ENCODE data around the gene THSD8. TPM values are rescaled to one million over a fixed set of nuclear protein-coding genes. Genes with fewer than 3 reads are reported as not detected.
A peak's percentile ranks its signal among the peaks of the same experiment; 100 is the strongest.

The THSD8 gene
- total and polyA plus RNA-seq, 2 experiments from 2014 or later: 10.8 TPM; not detected in 1

DNA sequence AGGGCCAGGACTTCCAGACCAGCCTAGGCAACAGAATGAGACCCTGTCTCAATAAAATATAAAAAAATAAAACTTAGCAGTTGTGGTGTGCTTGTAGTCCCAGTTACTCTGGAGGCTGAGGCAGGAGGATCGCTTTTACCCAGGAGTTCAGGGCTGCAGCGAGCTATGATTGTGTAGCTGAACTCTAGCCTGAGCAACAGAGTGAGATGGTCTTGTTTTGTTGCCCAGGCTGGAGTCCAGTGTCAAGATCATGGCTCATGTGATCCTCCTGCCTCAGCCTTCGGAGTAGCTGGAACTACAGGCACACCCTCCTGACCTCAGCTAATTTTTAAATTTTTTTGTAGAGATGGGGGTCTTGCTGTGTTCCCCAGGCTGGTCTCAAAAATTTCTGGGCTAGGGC lies 14.9 kb upstream of the THSD8 start:
- no peaks in the 10 kb centered on the region for H3K9me3 ChIP-seq (ENCODE audit: low read depth)
- no peaks in the 10 kb centered on the region for H3K27me3 ChIP-seq (replicated peaks; ENCODE audit: insufficient read depth)
- H3K4me2 ChIP-seq (ENCODE audit: unreplicated experiment): no peak overlapping the region
- H4K20me1 ChIP-seq (ENCODE audit: insufficient read depth): no peaks in the 10 kb centered on the region
- H3F3A ChIP-seq (ENCODE audit: insufficient read depth): peaks cover 40% of the 10 kb centered on the region
- DNase-seq: no peak
- 64 to 82% methylated on average over 3 of the region's 3 CpGs for WGBS, 2 experiments (ENCODE audit: low coverage in 1 of 2, low lambda C conversion rate in 2 of 2, missing lambda C conversion rate in 2 of 2)
- H3K27ac ChIP-seq: no peak overlapping the region
- H3K4me3 ChIP-seq: no peak overlapping the region
- no peak overlapping the region for H2AFZ ChIP-seq
- H3K4me1 ChIP-seq (ENCODE audit: insufficient read depth): peaks cover 34% of the 10 kb centered on the region
- no peak overlapping the region for H3K9ac ChIP-seq
- TF ChIP-seq EZH2phosphoT487 (IDR thresholded peaks at IDR 0.05; ENCODE audit: insufficient read depth, low read depth) (no peak), EZH2 (IDR thresholded peaks at IDR 0.05; ENCODE audit: insufficient read depth, poor library complexity, severe bottlenecking) (no peak)
- in situ Hi-C loops (cut with MboI): no loop called here
- H3K9me2 ChIP-seq (ENCODE audit: insufficient read depth): no peaks in the 10 kb centered on the region
- no peaks in the 10 kb centered on the region for H3K36me3 ChIP-seq (ENCODE audit: low read depth)
- peaks cover 5% of the 10 kb centered on the region for H3K79me2 ChIP-seq (ENCODE audit: insufficient read depth)

DNA sequence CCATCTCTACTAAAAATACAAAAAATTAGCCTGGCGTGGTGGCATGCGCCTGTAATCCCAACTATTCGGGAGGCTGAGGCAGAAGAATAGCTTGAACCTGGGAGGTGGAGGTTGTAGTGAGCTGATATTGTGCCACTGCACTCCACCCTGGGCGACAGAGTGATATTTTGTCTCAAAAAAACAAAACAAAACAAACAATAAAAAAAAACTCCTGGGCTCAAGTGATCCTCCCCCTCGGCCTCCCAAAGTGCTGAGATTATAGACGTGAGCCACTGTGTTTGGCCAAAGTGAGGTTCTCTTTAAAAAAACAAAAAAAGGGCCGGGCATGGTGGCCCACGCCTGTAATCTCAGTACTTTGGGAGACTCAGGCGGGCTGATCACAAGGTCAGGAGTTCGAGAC lies 14.4 kb upstream of the THSD8 start:
- no peak for TF ChIP-seq EZH2 (IDR thresholded peaks at IDR 0.05; ENCODE audit: insufficient read depth, poor library complexity, severe bottlenecking)
- Histone ChIP-seq H4K20me1 (ENCODE audit: insufficient read depth) (no peaks in the 10 kb centered on the region), H3K79me2 (ENCODE audit: insufficient read depth) (peaks cover 10% of the 10 kb centered on the region), H2AFZ (no peak overlapping the region), H3K4me1 (ENCODE audit: insufficient read depth) (peaks cover 34% of the 10 kb centered on the region), H3F3A (ENCODE audit: insufficient read depth) (peaks cover 38% of the 10 kb centered on the region), H3K27me3 (replicated peaks; ENCODE audit: insufficient read depth) (no peaks in the 10 kb centered on the region), H3K9me3 (ENCODE audit: low read depth) (no peaks in the 10 kb centered on the region), H3K4me3 (no peak overlapping the region), H3K36me3 (ENCODE audit: low read depth) (no peaks in the 10 kb centered on the region), H3K4me2 (ENCODE audit: unreplicated experiment) (no peak overlapping the region), H3K27ac (peak overlapping the region; percentile 99), H3K9ac (no peak overlapping the region), H3K9me2 (ENCODE audit: insufficient read depth) (no peaks in the 10 kb centered on the region)
- in situ Hi-C loops (cut with MboI): no loop called here
- no peak for DNase-seq
- 67 to 73% methylated on average over 10 of the region's 10 CpGs for WGBS, 2 experiments (ENCODE audit: low coverage in 1 of 2, low lambda C conversion rate in 2 of 2, missing lambda C conversion rate in 2 of 2)

DNA sequence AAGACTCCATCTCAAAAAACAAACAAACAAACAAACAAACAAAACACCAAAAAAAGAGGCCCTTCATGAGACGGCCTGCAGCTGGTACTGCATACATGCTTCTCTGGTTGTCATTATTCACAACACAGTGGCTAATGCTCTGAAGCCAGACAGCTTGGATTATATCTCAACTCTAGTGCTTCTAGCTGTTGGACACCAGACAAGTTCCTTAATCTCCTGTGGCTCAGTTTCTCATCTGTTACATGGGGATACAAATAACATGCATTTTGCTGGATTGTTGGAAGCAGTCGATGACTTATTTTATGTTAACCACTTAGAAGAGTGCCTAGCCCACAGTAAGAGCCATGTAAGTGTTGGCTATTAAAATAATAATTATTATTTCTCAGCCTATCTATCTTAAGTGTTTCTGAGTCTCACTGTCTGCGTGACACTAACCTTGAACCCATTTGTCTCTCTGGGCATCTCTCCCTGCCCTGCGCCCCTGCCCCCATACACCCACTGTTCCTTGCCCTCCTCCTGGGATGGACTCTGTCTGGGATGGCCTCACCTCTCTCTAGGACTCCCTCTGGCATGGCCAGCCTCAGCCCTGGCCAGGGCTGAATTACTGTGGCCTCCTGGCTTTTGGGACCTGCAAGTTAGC lies 13.7 kb upstream of the THSD8 start:
- H3K9me2 ChIP-seq (ENCODE audit: insufficient read depth): no peaks in the 10 kb centered on the region
- H3K4me2 ChIP-seq (ENCODE audit: unreplicated experiment): peak overlapping the region; percentile 91
- no peaks in the 10 kb centered on the region for H3K27me3 ChIP-seq (replicated peaks; ENCODE audit: insufficient read depth)
- WGBS, 2 experiments (ENCODE audit: low coverage in 1 of 2, low lambda C conversion rate in 2 of 2, missing lambda C conversion rate in 2 of 2): 25 to 28% methylated on average over 4 of the region's 4 CpGs
- no peaks in the 10 kb centered on the region for H4K20me1 ChIP-seq (ENCODE audit: insufficient read depth)
- peak overlapping the region; percentile 99 for H3K27ac ChIP-seq
- H3K9ac ChIP-seq: peak overlapping the region; percentile 98
- H3K4me1 ChIP-seq (ENCODE audit: insufficient read depth): peaks cover 34% of the 10 kb centered on the region
- in situ Hi-C loops (cut with MboI): no loop called here
- H3K79me2 ChIP-seq (ENCODE audit: insufficient read depth): peaks cover 17% of the 10 kb centered on the region
- no peaks in the 10 kb centered on the region for H3K9me3 ChIP-seq (ENCODE audit: low read depth)
- H2AFZ ChIP-seq: peak overlapping the region; percentile 12
- TF ChIP-seq EZH2 (IDR thresholded peaks at IDR 0.05; ENCODE audit: insufficient read depth, poor library complexity, severe bottlenecking) (no peak), EZH2phosphoT487 (IDR thresholded peaks at IDR 0.05; ENCODE audit: insufficient read depth, low read depth) (no peak)
- H3K36me3 ChIP-seq (ENCODE audit: low read depth): no peaks in the 10 kb centered on the region
- peak overlapping the region; percentile 93 for H3K4me3 ChIP-seq
- DNase-seq: peak; percentile 38
- H3F3A ChIP-seq (ENCODE audit: insufficient read depth): peaks cover 43% of the 10 kb centered on the region

DNA sequence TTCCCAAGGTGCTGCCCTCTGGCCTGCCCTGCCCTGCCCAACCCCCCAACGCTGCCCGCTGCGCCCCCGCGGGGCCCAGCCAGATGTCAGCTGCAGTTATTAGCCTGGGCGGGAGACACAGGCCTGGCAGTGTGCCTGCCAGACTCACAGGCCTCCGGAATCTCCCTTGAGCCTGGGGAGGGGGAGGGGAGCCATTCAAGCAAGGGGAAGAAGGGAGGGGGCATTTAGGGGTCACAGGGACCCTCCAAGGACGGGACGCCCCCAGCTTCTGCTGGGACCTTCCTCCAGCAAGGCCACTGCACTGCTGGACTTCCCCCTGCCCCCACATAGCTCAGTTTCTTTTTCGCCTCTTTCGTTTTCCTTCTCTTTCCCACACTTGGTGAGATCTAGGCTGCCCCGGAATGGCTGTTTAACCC lies 13.2 kb upstream of the THSD8 start:
- Histone ChIP-seq H3K36me3 (ENCODE audit: low read depth) (no peaks in the 10 kb centered on the region), H3K9me2 (ENCODE audit: insufficient read depth) (no peaks in the 10 kb centered on the region), H3K4me3 (peak overlapping the region; percentile 93), H3F3A (ENCODE audit: insufficient read depth) (peaks cover 43% of the 10 kb centered on the region), H3K4me1 (ENCODE audit: insufficient read depth) (peaks cover 29% of the 10 kb centered on the region), H2AFZ (peak overlapping the region; percentile 12), H3K27ac (peak overlapping the region; percentile 99), H3K9me3 (ENCODE audit: low read depth) (no peaks in the 10 kb centered on the region), H4K20me1 (ENCODE audit: insufficient read depth) (no peaks in the 10 kb centered on the region), H3K9ac (peak overlapping the region; percentile 98), H3K27me3 (replicated peaks; ENCODE audit: insufficient read depth) (no peaks in the 10 kb centered on the region), H3K79me2 (ENCODE audit: insufficient read depth) (peaks cover 19% of the 10 kb centered on the region), H3K4me2 (ENCODE audit: unreplicated experiment) (peak overlapping the region; percentile 91)
- 0% methylated on average over 10 to 12 of the region's 12 CpGs for WGBS, 2 experiments (ENCODE audit: low coverage in 1 of 2, low lambda C conversion rate in 2 of 2, missing lambda C conversion rate in 2 of 2)
- in situ Hi-C loops (cut with MboI): no loop called here
- TF ChIP-seq EZH2phosphoT487 (IDR thresholded peaks at IDR 0.05; ENCODE audit: insufficient read depth, low read depth): no peak
- TF ChIP-seq EZH2 (IDR thresholded peaks at IDR 0.05; ENCODE audit: insufficient read depth, poor library complexity, severe bottlenecking): no peak
- DNase-seq: peak; percentile 85

Data from GM23248 (cell line).